ENCODE results near the gene SYNGR3.

Gene SYNGR3

GRCh38 chr16:1977875-1978268 is 11.9 kb upstream of the SYNGR3 start:
- Histone ChIP-seq H3K4me3 (ENCODE audit: severe bottlenecking) (no peak overlapping the region), H3K27ac (ENCODE audit: poor library complexity, severe bottlenecking) (no peak overlapping the region), H3K9me3 (ENCODE audit: severe bottlenecking) (no peaks in the 10 kb centered on the region), H3K4me1 (ENCODE audit: insufficient read depth, poor library complexity, severe bottlenecking) (no peaks in the 10 kb centered on the region), H3K27me3 (ENCODE audit: insufficient read depth, poor library complexity, severe bottlenecking) (no peaks in the 10 kb centered on the region), H3K36me3 (ENCODE audit: low read depth) (peaks cover 31% of the 10 kb centered on the region)
- ATAC-seq (ENCODE audit: low read depth) (no peak), DNase-seq (ENCODE audit: low spot score) (no peak)
- no peak for TF ChIP-seq CTCF (IDR thresholded peaks at IDR 0.05; ENCODE audit: poor library complexity, severe bottlenecking)

- TF ChIP-seq CTCF (IDR thresholded peaks at IDR 0.05; ENCODE audit: poor library complexity, severe bottlenecking) = no peak
- peak overlapping the region; percentile 41 for H3K4me3 ChIP-seq (ENCODE audit: severe bottlenecking)
- no peak for DNase-seq (ENCODE audit: low spot score)
- no peaks in the 10 kb centered on the region for H3K27me3 ChIP-seq (ENCODE audit: insufficient read depth, poor library complexity, severe bottlenecking)
- no peaks in the 10 kb centered on the region for H3K4me1 ChIP-seq (ENCODE audit: insufficient read depth, poor library complexity, severe bottlenecking)
- peak overlapping the region; percentile 47 for H3K27ac ChIP-seq (ENCODE audit: poor library complexity, severe bottlenecking)
- peaks cover 31% of the 10 kb centered on the region for H3K36me3 ChIP-seq (ENCODE audit: low read depth)
- no peaks in the 10 kb centered on the region for H3K9me3 ChIP-seq (ENCODE audit: severe bottlenecking)
- ATAC-seq (ENCODE audit: low read depth) = no peak
Measured at GRCh38 chr16:1978476-1979120, 11.2 kb upstream of the SYNGR3 start.

- ATAC-seq (ENCODE audit: low read depth) (peak; percentile 57), DNase-seq (ENCODE audit: low spot score) (peak; percentile 91)
- Histone ChIP-seq H3K36me3 (ENCODE audit: low read depth) (peaks cover 29% of the 10 kb centered on the region), H3K9me3 (ENCODE audit: severe bottlenecking) (no peaks in the 10 kb centered on the region), H3K4me1 (ENCODE audit: insufficient read depth, poor library complexity, severe bottlenecking) (no peaks in the 10 kb centered on the region), H3K27ac (ENCODE audit: poor library complexity, severe bottlenecking) (peak overlapping the region; percentile 47), H3K4me3 (ENCODE audit: severe bottlenecking) (peak overlapping the region; percentile 41), H3K27me3 (ENCODE audit: insufficient read depth, poor library complexity, severe bottlenecking) (no peaks in the 10 kb centered on the region)
- TF ChIP-seq CTCF (IDR thresholded peaks at IDR 0.05; ENCODE audit: poor library complexity, severe bottlenecking) = no peak
Measured at GRCh38 chr16:1979271-1980029, 10.3 kb upstream of the SYNGR3 start.

GRCh38 chr16:1980030-1980769 is 9.6 kb upstream of the SYNGR3 start:
- ATAC-seq (ENCODE audit: low read depth) = peak; percentile 1; the same call in 1 of the 3 replicates
- peak overlapping the region; percentile 47 for H3K27ac ChIP-seq (ENCODE audit: poor library complexity, severe bottlenecking)
- peaks cover 3% of the 10 kb centered on the region for H3K4me1 ChIP-seq (ENCODE audit: insufficient read depth, poor library complexity, severe bottlenecking)
- H3K4me3 ChIP-seq (ENCODE audit: severe bottlenecking) = peak overlapping the region; percentile 41
- peaks cover 24% of the 10 kb centered on the region for H3K36me3 ChIP-seq (ENCODE audit: low read depth)
- TF ChIP-seq CTCF (IDR thresholded peaks at IDR 0.05; ENCODE audit: poor library complexity, severe bottlenecking) = no peak
- DNase-seq (ENCODE audit: low spot score) = no peak
- H3K9me3 ChIP-seq (ENCODE audit: severe bottlenecking) = no peaks in the 10 kb centered on the region
- H3K27me3 ChIP-seq (ENCODE audit: insufficient read depth, poor library complexity, severe bottlenecking) = no peaks in the 10 kb centered on the region

Data from RWPE2 (cell line).